Nephron (organoid): ENCODE measurements around the gene ITIH4.
"Not testable (repeated sequence)": the region's sequence is repeated elsewhere in the genome, so short reads cannot be mapped to it uniquely, and the experiment has no call there.

ENCODE experiments used
- H3K27ac Mint-ChIP-seq, 3 experiments: 2 replicates each; pipeline ENCODE4 v1.8.0; 2020; ENCODE audit warnings: mixed read lengths in 3 of 3, mild to moderate bottlenecking in 2 of 3, moderate library complexity in 1 of 3
- H3K27me3 Mint-ChIP-seq: 2 replicates; pipeline ENCODE4 v1.8.0; 2021; ENCODE audit warnings: low read depth, mild to moderate bottlenecking, moderate library complexity, mixed read lengths
- H3K36me3 Mint-ChIP-seq: 2 replicates; pipeline ENCODE4 v1.8.0; 2020; ENCODE audit warnings: low read depth, mixed read lengths
- H3K4me1 Mint-ChIP-seq: 2 replicates; pipeline ENCODE4 v1.8.0; 2020; ENCODE audit warnings: mixed read lengths
- H3K4me3 Mint-ChIP-seq, 3 experiments: 2 replicates each; pipeline ENCODE4 v1.8.0; 2020; ENCODE audit warnings: mild to moderate bottlenecking in 3 of 3, mixed read lengths in 3 of 3, moderate library complexity in 2 of 3
- H3K9me3 Mint-ChIP-seq: 2 replicates; pipeline ENCODE4 v1.8.0; 2020; ENCODE audit warnings: mixed read lengths
- CTCF ChIP-seq, 3 experiments: fragments of 200-600 bp; sonication (generic); IDR thresholded peaks; one replicate each; pipeline ENCODE4 v1.5.0; 2021; ENCODE audit warnings: antibody characterized with exemption in 3 of 3; ENCODE audit not compliant: unreplicated experiment in 3 of 3

ITIH4 gene

GRCh38 chr3:52779011-52779836, 51.2 kb downstream of the ITIH4 start:
- Mint-ChIP-seq H3K4me1 (no peaks in the 10 kb centered on the region), H3K9me3 (no peaks in the 10 kb centered on the region)
- TF ChIP-seq CTCF (IDR thresholded peaks at IDR 0.05; ENCODE audit: unreplicated experiment in 3 of 3) = no peak

GRCh38 chr3:52777959-52778805, 52.3 kb downstream of the ITIH4 start:
- H3K27me3 Mint-ChIP-seq = peaks cover 18% of the 10 kb centered on the region
- no peak overlapping the region for H3K27ac Mint-ChIP-seq
- no peaks in the 10 kb centered on the region for H3K9me3 Mint-ChIP-seq
- no peaks in the 10 kb centered on the region for H3K36me3 Mint-ChIP-seq
- no peak overlapping the region for H3K4me3 Mint-ChIP-seq
- TF ChIP-seq CTCF (IDR thresholded peaks at IDR 0.05; ENCODE audit: unreplicated experiment in 3 of 3) = no peak
- no peaks in the 10 kb centered on the region for H3K4me1 Mint-ChIP-seq

More at GRCh38 chr3:52779011-52779836, 51.2 kb downstream of the ITIH4 start:
- H3K36me3 Mint-ChIP-seq = no peaks in the 10 kb centered on the region
- peaks cover 25% of the 10 kb centered on the region for H3K27me3 Mint-ChIP-seq
- H3K4me3 Mint-ChIP-seq = no peak overlapping the region
- no peak overlapping the region for H3K27ac Mint-ChIP-seq

- Mint-ChIP-seq H3K27ac (no peak within 1 kb of the TSS), H3K4me3 (no peak within 1 kb of the TSS), H3K4me1 (no peaks in the 10 kb centered on the region), H3K9me3 (no peaks in the 10 kb centered on the region), H3K27me3 (peaks cover 9% of the 10 kb centered on the region), H3K36me3 (no peaks in the 10 kb centered on the region)
- no peak for TF ChIP-seq CTCF (IDR thresholded peaks at IDR 0.05; ENCODE audit: unreplicated experiment in 3 of 3)
Observed at GRCh38 chr3:52777127-52777958, 53.1 kb downstream of the ITIH4 start, which contains the start of gene ITIH1. ITIH1 (plus strand) TSS chr3:52777599; CDS start chr3:52777616, 17 bp downstream.

GRCh38 chr3:52776486-52776885, 54.0 kb downstream of the ITIH4 start:
- not testable (repeated sequence) for H3K27me3 Mint-ChIP-seq, H3K9me3 Mint-ChIP-seq, H3K36me3 Mint-ChIP-seq, H3K4me3 Mint-ChIP-seq, H3K4me1 Mint-ChIP-seq, H3K27ac Mint-ChIP-seq

GRCh38 chr3:52775877-52776276, 54.6 kb downstream of the ITIH4 start:
- H3K4me3 Mint-ChIP-seq = no peak overlapping the region
- no peaks in the 10 kb centered on the region for H3K9me3 Mint-ChIP-seq
- no peaks in the 10 kb centered on the region for H3K4me1 Mint-ChIP-seq
- no peak for TF ChIP-seq CTCF (IDR thresholded peaks at IDR 0.05; ENCODE audit: unreplicated experiment in 3 of 3)
- no peaks in the 10 kb centered on the region for H3K27me3 Mint-ChIP-seq
- H3K27ac Mint-ChIP-seq = no peak overlapping the region
- H3K36me3 Mint-ChIP-seq = no peaks in the 10 kb centered on the region
